ENCODE results near the gene ADCY10. TPM values are rescaled to one million over a fixed set of nuclear protein-coding genes. Genes with fewer than 3 reads are reported as not detected.

ADCY10 gene
- total and polyA plus RNA-seq, 2 of the 8 experiments (the other 6 are each of a cell fraction or from before 2014, with no cell fraction given), result 0.02 TPM; not detected in 1

- POLR2A ChIA-PET (ENCODE audit: partially characterized antibody), result interaction anchor here (1.3 kb wide), 1 partner anchor 136 kb away, joined by 3 read pairs; the partner anchor contains the start of gene DCAF6
- Histone ChIP-seq H2BK20ac (ENCODE audit: low read length) (no peak overlapping the region), H2AFZ (ENCODE audit: low read length) (no peak overlapping the region), H3K56ac (replicated peaks; ENCODE audit: insufficient read length, low read depth, low read length) (no peak overlapping the region), H3K4me2 (ENCODE audit: insufficient read depth in 1 of 2, low read depth in 2 of 2, low read length in 2 of 2) (no peak overlapping the region), H3K23ac (ENCODE audit: insufficient read length) (no peak overlapping the region), H2BK5ac (ENCODE audit: low read depth, low read length) (no peak overlapping the region), H4K91ac (replicated peaks; ENCODE audit: insufficient read length, low read length) (no peak overlapping the region), H3K79me1 (ENCODE audit: low read depth, low read length) (no peaks in the 10 kb centered on the region), H3K18ac (ENCODE audit: extremely low read depth, low read length) (no peak overlapping the region), H2BK15ac (ENCODE audit: low read length) (no peak overlapping the region), H3K79me2 (ENCODE audit: control insufficient read depth in 1 of 2, insufficient read depth in 2 of 2, low read length in 2 of 2) (no peaks in the 10 kb centered on the region), H4K5ac (ENCODE audit: insufficient read length, low read depth, low read length) (no peak overlapping the region), H4K8ac (ENCODE audit: extremely low read depth, insufficient read depth, low read length) (no peak overlapping the region), H2AK5ac (ENCODE audit: low read depth, low read length) (no peak overlapping the region), H3K4me3 (ENCODE audit: extremely low read depth in 1 of 4, insufficient read depth in 2 of 4, low read depth in 3 of 4, low read length in 4 of 4) (no peak overlapping the region), H4K20me1 (replicated peaks in 1 of 2; ENCODE audit: control insufficient read depth in 1 of 2, insufficient read depth in 2 of 2, low read length in 2 of 2) (no peaks in the 10 kb centered on the region), H3K27me3 (replicated peaks in 1 of 4; ENCODE audit: control insufficient read depth in 3 of 4, extremely low read depth in 1 of 4, insufficient read depth in 3 of 4, low read length in 3 of 4) (no peaks in the 10 kb centered on the region), H2BK120ac (replicated peaks; ENCODE audit: low read depth, low read length) (no peak overlapping the region), H3K36me3 (ENCODE audit: control insufficient read depth in 2 of 4, insufficient read depth in 4 of 4, low read length in 3 of 4) (no peaks in the 10 kb centered on the region; a peak in 1 of 8 replicates), H3K23me2 (ENCODE audit: low read depth, low read length) (no peaks in the 10 kb centered on the region), H3K4ac (replicated peaks; ENCODE audit: insufficient read length, low read depth, low read length) (no peak overlapping the region), H3K27ac (ENCODE audit: low read depth, low read length) (no peak overlapping the region), H3K14ac (ENCODE audit: insufficient read length) (no peak overlapping the region), H3K4me1 (replicated peaks in 1 of 4; ENCODE audit: control insufficient read depth in 3 of 4, insufficient read depth in 4 of 4, low read length in 3 of 4) (peaks cover 2 to 8% (median 3%) of the 10 kb centered on the region in 4 experiments; a peak in 4 of 7 replicates), H2BK12ac (ENCODE audit: low read depth, low read length) (no peak overlapping the region), H3K9ac (replicated peaks in 1 of 4; ENCODE audit: extremely low read depth in 1 of 4, low read depth in 3 of 4, low read length in 3 of 4) (no peak overlapping the region), H3K9me3 (ENCODE audit: insufficient read depth in 2 of 2, low read depth in 1 of 2, low read length in 1 of 2) (peaks cover 2 to 7% of the 10 kb centered on the region in 2 experiments; a peak in 3 of 4 replicates)
- FAIRE-seq, result no peak
- CTCF ChIA-PET (ENCODE audit: partially characterized antibody), result interaction anchor here (0.7 to 1.3 kb wide), 4 partner anchors 10 to 283 kb away, joined by 3 to 6 read pairs (median 4); no protein-coding TSS in a partner anchor
- WGBS, 2 experiments (ENCODE audit: extremely low coverage in 1 of 2, insufficient coverage in 1 of 2, insufficient read length in 1 of 2, insufficient replicate concordance in 2 of 2, low coverage in 1 of 2, low lambda C conversion rate in 2 of 2, missing lambda C conversion rate in 1 of 2), result 54% methylated on average over 4 of the region's 4 CpGs; no CpG with 5 or more reads in 1 of the 2 experiments
- TF ChIP-seq RXRA (IDR thresholded peaks at IDR 0.05; ENCODE audit: insufficient read depth, low read depth, low read length) (no peak), ASH2L (IDR thresholded peaks at IDR 0.05; ENCODE audit: low read length) (no peak), HDAC2 (IDR thresholded peaks at IDR 0.05; ENCODE audit: borderline replicate concordance in 1 of 2, low read depth in 2 of 2, low read length in 2 of 2) (no peak), EZH2 (IDR thresholded peaks at IDR 0.05; ENCODE audit: low read depth, low read length, severe bottlenecking) (no peak), YY1 (IDR thresholded peaks at IDR 0.05; ENCODE audit: low read depth, low read length) (no peak), POLR2A (IDR thresholded peaks at IDR 0.05; ENCODE audit: control extremely low read depth in 1 of 2, low read depth in 2 of 2, low read length in 2 of 2) (no peak), ZNF274 (IDR thresholded peaks at IDR 0.05; ENCODE audit: borderline replicate concordance, extremely low read depth, low read length) (no peak)
- DNase-seq (ENCODE audit: low read depth in 1 of 2, low spot score in 2 of 2), result no peak
These were observed 114.2 kb downstream of the ADCY10 start for GRCh38 chr1:167799747-167800146.
